ENCODE data around the gene PTN.

PTN gene

GRCh38 chr7:137328373-137329120 is 15.0 kb downstream of the PTN start:
- Histone ChIP-seq H3F3A (ENCODE audit: insufficient read depth, low read length) (no peaks in the 10 kb centered on the region), H2AFZ (ENCODE audit: low read length) (no peak overlapping the region), H4K20me1 (ENCODE audit: insufficient read depth, low read length) (no peaks in the 10 kb centered on the region), H3K4me3 (ENCODE audit: low read length) (no peak overlapping the region), H3K4me2 (ENCODE audit: low read depth, low read length) (no peak overlapping the region), H3K79me2 (ENCODE audit: low read length) (no peaks in the 10 kb centered on the region), H3K9me3 (replicated peaks; ENCODE audit: insufficient read depth, low read length) (no peaks in the 10 kb centered on the region; the same call in 1 of the 2 replicates), H3K36me3 (replicated peaks; ENCODE audit: insufficient read depth, low read length) (no peaks in the 10 kb centered on the region), H3K4me1 (ENCODE audit: low read length) (no peaks in the 10 kb centered on the region), H3K9ac (ENCODE audit: low read length) (no peak overlapping the region), H3K9me2 (replicated peaks; ENCODE audit: insufficient read depth, low read length) (no peaks in the 10 kb centered on the region), H3K27me3 (replicated peaks; ENCODE audit: insufficient read depth, low read length) (no peaks in the 10 kb centered on the region), H3K27ac (ENCODE audit: low read length) (no peak overlapping the region)
- DNase-seq: no peak
- TF ChIP-seq CTCF (IDR thresholded peaks at IDR 0.05; ENCODE audit: low read length): no peak
- no peak for TF ChIP-seq EZH2phosphoT487 (IDR thresholded peaks at IDR 0.05; ENCODE audit: low read length)
- TF ChIP-seq EZH2 (optimal IDR thresholded peaks at IDR 0.05; ENCODE audit: low read depth, low read length): no peak

- H3K4me3 ChIP-seq (ENCODE audit: low read length): no peak overlapping the region
- no peak for DNase-seq
- no peak overlapping the region for H2AFZ ChIP-seq (ENCODE audit: low read length)
- no peaks in the 10 kb centered on the region for H3K4me1 ChIP-seq (ENCODE audit: low read length)
- H3K27me3 ChIP-seq (replicated peaks; ENCODE audit: insufficient read depth, low read length): no peaks in the 10 kb centered on the region
- TF ChIP-seq EZH2 (optimal IDR thresholded peaks at IDR 0.05; ENCODE audit: low read depth, low read length): no peak
- no peak for TF ChIP-seq CTCF (IDR thresholded peaks at IDR 0.05; ENCODE audit: low read length)
- no peak for TF ChIP-seq EZH2phosphoT487 (IDR thresholded peaks at IDR 0.05; ENCODE audit: low read length)
- no peaks in the 10 kb centered on the region for H3K36me3 ChIP-seq (replicated peaks; ENCODE audit: insufficient read depth, low read length)
- H4K20me1 ChIP-seq (ENCODE audit: insufficient read depth, low read length): no peaks in the 10 kb centered on the region
- no peak overlapping the region for H3K27ac ChIP-seq (ENCODE audit: low read length)
- H3K9me2 ChIP-seq (replicated peaks; ENCODE audit: insufficient read depth, low read length): no peaks in the 10 kb centered on the region
- no peaks in the 10 kb centered on the region for H3K79me2 ChIP-seq (ENCODE audit: low read length)
- no peaks in the 10 kb centered on the region for H3K9me3 ChIP-seq (replicated peaks; ENCODE audit: insufficient read depth, low read length)
- no peak overlapping the region for H3K9ac ChIP-seq (ENCODE audit: low read length)
- H3F3A ChIP-seq (ENCODE audit: insufficient read depth, low read length): no peaks in the 10 kb centered on the region
- H3K4me2 ChIP-seq (ENCODE audit: low read depth, low read length): no peak overlapping the region
Observed at GRCh38 chr7:137325927-137326326, 17.6 kb downstream of the PTN start.

- no peak overlapping the region for H2AFZ ChIP-seq (ENCODE audit: low read length)
- H4K20me1 ChIP-seq (ENCODE audit: insufficient read depth, low read length): no peaks in the 10 kb centered on the region
- H3K79me2 ChIP-seq (ENCODE audit: low read length): no peaks in the 10 kb centered on the region
- H3K27ac ChIP-seq (ENCODE audit: low read length): no peak overlapping the region
- H3K4me2 ChIP-seq (ENCODE audit: low read depth, low read length): no peak overlapping the region
- no peaks in the 10 kb centered on the region for H3K4me1 ChIP-seq (ENCODE audit: low read length)
- H3K27me3 ChIP-seq (replicated peaks; ENCODE audit: insufficient read depth, low read length): no peaks in the 10 kb centered on the region
- no peak for TF ChIP-seq EZH2phosphoT487 (IDR thresholded peaks at IDR 0.05; ENCODE audit: low read length)
- no peaks in the 10 kb centered on the region for H3K36me3 ChIP-seq (replicated peaks; ENCODE audit: insufficient read depth, low read length)
- no peaks in the 10 kb centered on the region for H3K9me3 ChIP-seq (replicated peaks; ENCODE audit: insufficient read depth, low read length)
- no peak overlapping the region for H3K4me3 ChIP-seq (ENCODE audit: low read length)
- H3F3A ChIP-seq (ENCODE audit: insufficient read depth, low read length): no peaks in the 10 kb centered on the region
- no peak for DNase-seq
- H3K9ac ChIP-seq (ENCODE audit: low read length): no peak overlapping the region
- no peaks in the 10 kb centered on the region for H3K9me2 ChIP-seq (replicated peaks; ENCODE audit: insufficient read depth, low read length)
Observed at GRCh38 chr7:137324796-137325696, 18.5 kb downstream of the PTN start.
